T1000 (cell line): ENCODE data around the gene PKNOX2.

Experiments used
- DNase-seq: peaks from one replicate; lab custom pipeline; 2025; ENCODE audit warnings: mixed read lengths; lab: John Stamatoyannopoulos, UW

The PKNOX2 gene

DNA sequence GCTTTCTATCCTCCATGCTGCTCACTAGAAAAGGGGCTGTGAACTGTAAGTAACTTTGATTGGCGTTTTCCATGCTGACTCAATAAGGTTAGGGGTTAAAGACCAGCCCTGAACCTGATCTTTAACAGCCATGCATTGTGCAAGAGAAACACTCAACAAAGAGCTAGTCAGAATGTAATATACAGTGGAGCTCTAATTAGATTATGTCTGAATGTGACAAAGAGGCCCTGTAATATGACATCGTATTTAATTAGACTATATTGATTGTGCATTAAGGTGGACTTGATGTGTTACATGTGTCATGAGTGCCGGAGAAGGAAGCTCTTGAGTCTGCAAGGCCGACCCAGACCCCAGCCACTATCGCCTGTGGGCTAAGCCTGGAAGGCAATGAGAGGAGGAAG lies 70.5 kb downstream of the PKNOX2 start:
- no peak for DNase-seq

DNA sequence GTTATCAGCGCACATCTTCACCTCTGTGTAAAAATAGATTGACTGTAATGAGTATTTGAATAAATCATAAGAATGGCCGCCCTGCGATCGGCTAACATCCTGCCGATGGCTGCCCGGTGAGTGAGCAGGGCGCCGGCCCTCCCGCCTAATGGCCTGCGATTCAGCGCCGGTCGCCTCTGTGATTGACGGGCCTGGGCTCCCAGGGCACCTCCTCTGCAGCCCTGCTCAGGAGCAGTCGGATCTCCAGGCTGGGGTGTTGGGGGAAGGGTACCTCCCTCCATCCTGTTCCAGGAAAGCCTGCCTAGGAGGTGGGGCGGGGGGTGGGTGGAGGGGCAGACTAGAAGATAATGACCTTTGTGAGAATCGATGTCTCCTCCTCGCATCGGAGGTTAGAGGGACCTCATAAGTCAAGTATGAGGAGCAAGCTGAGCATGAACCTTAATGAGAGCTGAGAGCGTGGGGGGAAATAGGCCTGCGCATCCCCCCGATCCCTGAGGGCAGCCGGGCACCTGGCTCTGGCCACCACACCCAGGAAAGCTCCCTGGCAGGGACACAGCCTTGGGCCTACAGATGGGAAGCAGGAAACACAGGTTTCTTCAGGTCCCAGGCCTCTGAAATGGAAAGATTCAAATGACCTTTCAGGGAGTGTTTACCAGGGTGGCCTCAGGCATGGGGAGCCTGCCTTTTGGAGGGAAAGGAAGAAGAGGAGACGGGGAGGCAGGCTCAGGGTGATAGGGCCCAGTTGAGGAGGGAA lies 71.7 kb downstream of the PKNOX2 start:
- DNase-seq: no peak

DNA sequence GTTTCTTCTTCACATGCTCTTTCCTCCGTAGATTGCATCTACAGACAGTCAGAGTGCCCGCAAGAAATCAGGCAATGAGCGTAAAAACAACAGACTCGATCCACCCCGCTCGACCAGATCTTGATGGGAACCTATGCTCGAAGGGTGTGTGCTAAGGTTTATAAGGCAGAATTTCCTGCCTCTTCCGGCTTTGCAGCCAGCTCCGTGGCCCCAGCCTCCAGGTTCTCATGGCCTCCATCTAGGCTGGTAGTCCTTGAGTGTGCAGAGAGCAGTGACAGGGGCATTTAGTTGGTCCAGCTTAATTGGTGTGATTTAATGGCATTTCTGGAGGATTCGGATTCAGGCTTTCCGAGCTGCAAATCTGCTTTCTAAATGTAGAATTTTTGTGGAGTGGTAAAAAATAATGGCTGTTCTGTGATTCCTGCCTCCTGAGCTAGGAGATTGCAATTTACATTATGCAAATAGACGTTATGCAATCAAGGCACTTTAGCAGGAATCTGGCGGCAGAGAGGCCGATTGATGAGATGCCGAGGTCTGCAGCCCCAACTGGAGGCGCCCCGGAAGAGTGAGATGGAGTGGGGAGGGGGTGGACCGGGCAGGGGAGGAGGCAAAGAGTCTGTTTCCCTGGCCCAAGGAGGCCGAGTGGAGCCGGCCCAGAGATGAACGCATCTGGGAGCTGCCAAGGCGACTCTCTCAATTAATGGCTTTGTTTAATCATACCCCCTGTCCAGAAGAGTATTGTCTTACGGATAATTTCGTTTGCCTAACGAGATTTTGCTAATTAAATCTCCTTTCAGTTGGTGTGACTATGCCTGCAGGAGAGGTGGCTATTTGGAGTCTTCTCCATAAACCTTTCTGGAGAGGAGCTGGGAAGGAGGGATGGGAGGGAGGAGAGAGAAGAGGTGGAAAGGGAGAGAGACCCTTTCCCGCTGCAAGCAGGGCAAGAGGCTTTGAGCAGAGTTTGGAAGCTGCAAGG lies 75.3 kb downstream of the PKNOX2 start:
- no peak for DNase-seq

GRCh38 chr11:125241104-125241503 lies 76.6 kb downstream of the PKNOX2 start:
- no peak for DNase-seq

DNA sequence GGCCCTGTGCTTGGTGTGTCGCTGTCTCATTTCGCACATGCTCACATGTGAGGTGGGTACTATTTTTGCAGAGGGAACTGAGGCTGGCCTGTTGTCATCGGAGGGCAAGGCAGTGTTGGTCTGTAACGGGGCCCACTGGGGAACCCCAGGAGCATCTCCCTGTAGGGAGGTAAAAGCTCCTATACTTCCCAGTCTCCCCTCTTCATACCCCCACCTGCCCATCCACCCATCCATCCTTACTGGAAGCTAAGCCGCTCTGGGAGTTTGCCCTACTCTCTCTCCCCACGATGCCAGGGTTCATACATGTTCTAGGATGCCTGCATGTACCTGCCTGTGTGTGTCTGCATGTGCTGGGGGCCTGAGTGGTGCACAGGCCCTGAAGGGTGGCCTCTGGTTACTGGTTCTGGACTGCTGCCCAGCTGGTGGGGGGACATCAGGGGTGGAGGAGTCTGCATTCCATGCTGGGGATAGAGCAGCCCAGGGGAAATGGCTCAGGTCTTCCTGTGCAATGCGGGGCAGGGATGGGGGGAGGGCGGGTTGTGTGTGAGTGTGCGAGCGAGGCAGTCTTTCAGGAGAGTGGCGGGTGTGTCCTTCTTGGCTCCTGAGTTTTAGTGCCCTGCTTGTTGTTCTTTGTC lies 77.7 kb downstream of the PKNOX2 start:
- DNase-seq: no peak

GRCh38 chr11:125244166-125244565 lies 79.6 kb downstream of the PKNOX2 start:
- no peak for DNase-seq

- no peak for DNase-seq
Measured at GRCh38 chr11:125245299-125245698, 80.7 kb downstream of the PKNOX2 start.

DNA sequence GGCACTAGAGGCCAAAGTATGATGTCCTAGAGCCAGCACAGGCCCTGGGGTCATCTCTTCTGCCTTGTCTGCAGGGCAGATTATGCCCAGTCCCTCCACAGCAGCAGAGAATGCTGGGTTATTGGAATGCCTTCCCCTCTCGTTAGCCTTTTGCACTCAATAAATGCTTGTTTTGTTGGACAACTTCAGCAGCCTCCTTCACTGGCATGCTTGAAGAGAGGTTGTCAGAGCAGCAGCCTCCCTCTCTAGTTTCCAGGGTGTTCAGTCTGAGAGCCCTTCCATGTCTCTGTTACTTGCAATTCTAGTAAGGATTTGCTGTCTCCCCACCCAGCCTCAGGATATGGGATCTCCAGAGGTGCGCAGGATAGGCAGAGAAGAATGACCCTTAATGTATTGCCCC lies 82.9 kb downstream of the PKNOX2 start:
- no peak for DNase-seq

DNA sequence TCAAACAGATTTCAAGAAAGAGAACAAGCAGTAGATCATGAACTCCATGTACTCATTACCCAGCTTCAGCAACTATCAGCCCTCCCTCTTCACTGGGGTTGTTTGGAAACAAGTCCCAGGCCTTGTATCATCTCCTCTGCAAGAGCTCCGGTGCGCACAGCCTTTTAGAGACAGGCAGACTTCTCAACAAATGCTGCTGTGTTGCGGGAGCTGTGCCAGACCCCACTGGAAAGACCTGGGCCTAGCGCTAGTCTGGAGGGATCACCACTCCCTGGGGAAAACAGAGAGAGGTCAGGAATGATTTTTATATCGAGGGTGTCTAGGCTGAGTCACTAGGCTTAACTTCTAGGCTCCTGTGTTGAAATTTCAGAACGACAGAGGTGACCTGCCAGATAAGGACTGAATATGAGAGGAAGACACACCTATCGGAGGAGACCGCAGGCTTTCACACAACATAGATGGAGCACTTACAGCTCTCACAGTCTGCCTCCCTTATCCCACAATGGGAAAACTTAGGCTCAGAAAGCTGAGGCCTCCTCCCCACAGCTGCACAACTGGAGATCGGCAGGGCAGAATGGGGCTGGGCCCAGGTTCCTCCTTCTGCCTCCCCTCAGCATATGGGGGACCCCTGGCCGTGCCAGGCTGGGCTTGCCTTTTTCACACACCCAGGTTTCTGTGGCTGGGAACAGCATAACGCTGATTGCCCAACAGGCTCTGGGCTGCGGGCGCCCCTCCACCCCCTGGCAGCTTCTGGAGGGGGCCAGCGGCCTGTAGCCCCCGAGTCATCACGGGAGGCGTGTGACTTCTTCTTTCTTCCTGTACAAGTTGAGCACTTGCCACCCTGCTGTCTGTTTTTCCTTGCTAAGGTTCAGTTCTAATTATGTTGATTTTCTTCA lies 86.0 kb downstream of the PKNOX2 start:
- DNase-seq: no peak

DNA sequence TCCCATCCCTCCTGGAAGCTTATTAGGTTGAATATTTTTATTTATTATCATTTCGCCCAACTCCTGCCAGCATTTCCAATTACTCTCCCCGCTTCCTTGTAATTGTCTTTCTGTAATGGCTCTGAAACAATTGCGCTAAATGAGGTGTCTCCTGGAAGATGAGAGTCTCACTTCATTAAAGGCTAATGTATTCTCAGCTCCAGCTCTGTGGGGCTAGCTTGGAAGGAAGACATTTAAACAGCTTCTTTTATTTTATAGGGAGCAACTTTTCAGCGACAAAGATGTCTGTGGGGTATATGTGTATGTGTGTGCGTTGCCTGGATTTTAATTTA lies 86.6 kb downstream of the PKNOX2 start:
- DNase-seq: no peak

GRCh38 chr11:125251956-125252355 lies 87.4 kb downstream of the PKNOX2 start:
- no peak for DNase-seq

DNA sequence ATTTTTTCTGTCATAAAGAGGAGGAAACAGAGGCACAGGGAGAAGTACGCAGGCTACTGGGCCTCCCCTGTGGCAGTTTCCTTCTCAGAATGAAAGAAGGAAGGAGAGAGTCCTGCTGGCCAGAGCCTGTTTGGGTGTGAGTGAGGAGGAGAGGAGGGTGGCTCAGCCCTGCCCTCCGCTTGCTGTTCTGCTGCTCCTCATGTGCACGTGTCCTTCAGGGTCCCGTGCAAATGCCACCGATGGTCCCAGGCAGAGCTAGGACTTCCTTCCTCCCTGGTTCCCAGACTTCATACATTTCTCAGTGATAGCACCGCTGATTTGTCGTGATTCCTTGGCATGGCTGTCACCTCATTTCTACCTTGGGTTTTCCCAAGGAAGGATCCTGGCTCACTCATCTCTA lies 88.7 kb downstream of the PKNOX2 start:
- no peak for DNase-seq

GRCh38 chr11:125253795-125254525 lies 89.4 kb downstream of the PKNOX2 start:
- DNase-seq: no peak

- no peak for DNase-seq
Measured at GRCh38 chr11:125256541-125257189, 92.1 kb downstream of the PKNOX2 start.

DNA sequence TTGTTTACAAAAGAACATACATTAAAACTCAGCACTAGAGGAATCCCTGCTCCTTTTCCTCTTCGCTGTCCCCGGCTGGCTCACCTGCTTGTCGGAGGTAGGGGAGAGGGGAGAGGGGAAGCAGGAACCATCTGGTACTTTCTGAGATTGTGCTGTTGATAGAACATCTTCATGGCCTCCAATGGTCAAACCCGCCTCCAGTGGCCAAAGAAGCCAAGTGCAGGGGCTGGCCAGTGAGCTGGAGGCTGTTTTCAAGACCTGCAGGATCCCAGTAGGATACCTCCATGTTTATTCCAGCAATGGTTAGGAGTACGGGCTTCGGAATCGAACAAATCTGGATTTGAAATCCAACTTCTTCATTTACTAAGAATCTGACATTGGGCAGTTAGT lies 92.6 kb downstream of the PKNOX2 start:
- no peak for DNase-seq

GRCh38 chr11:125257751-125258150 lies 93.2 kb downstream of the PKNOX2 start:
- DNase-seq: no peak

DNA sequence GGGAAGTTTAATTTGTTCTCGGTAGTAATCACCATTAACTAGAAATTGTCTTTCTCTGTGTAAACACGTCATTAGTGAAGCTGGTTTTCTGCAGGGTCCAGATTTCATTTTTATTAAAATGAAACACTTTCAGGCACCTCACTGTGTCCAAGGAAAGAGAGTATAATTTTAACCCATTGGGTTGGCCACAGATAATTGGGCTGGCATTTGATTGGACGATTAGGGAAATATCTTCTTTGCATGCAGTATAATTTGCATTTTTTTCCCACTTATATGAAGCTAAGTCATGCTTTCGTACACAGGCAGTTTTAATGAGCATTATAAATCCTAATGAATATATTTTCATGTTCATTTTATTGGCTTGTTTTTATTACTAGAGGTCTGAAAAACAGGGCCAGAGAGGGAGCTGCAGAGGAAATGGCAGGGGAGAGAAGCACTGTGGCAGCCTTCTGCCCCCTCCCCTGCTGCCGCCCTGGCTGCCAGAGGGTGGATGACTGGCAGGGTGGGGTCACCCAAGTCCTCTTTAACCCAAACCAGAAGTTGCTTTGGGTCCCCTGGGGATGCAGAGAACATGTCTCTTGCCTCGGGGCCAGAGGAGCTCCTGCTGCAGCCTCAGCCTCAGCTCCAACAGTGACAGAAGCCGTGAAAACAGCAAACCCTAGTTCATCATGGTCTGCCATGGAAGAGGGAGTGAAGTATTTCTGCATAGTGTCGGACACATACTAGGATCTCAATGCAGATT lies 93.9 kb downstream of the PKNOX2 start:
- DNase-seq: no peak

DNA sequence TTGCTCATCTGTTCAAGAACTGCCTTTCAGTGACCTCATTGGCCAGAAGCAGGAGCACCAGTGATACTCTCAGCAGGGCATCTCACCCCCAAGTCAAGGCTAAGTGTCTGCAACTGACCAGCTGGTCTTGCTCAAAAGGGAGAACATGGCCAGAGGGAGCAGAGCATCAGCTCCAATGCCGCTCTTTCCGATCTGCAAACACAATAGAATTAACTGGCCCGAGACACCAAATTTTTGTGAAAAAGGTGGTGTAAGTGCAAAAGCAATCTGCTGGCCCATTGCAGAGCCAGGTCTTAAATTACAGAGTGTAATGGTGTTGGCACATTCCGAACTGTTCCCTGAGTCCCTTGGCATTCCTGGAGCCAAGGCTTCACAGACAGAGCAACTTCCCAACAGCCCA lies 97.0 kb downstream of the PKNOX2 start:
- no peak for DNase-seq

DNA sequence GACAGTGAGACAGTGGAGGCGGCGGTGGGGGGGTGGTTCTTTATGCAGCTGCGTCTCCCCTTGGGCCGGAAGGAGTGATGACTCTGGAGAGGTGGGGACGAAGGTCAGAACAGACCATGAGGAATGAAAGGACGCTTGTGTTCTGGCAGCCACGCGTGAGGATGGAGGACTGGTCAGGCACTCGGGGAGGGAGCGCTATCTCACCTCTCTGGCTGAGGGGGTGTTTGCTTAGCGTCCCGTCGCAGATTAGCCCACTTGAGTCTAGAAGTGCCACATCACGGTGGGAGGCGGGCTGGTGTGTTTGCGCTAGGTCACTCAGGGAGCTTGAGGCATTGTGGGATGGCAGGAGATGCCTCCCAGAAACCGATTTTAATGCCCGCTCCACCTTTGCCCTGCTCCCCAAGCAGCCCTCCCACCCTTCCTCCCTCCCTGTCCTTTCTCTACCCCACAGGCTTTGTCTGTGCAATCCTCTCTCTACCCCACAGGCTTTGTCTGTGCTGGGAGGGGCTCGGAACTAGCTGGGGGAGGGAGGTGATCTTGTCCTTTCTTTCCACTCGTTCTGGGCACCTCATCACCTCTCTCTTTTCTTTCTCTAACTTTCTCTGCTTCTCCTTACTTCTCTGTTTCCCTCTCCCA lies 97.8 kb downstream of the PKNOX2 start:
- no peak for DNase-seq
